HG03571 (cell line): ENCODE measurements around the gene LAMP2.
A peak's percentile ranks its signal among the peaks of the same experiment; 100 is the strongest.
"Not testable (repeated sequence)": the region's sequence is repeated elsewhere in the genome, so short reads cannot be mapped to it uniquely, and the experiment has no call there.

ENCODE experiments used
- ATAC-seq: cut with Tn5 transposase; IDR thresholded peaks from one replicate; pipeline ENCODE4 v1.9.1; 2021; ENCODE audit not compliant: unreplicated experiment

LAMP2 gene

GRCh38 chrX:120468825-120469525, at the start of gene LAMP2:
Gene LAMP2, minus strand, starts transcription at chrX:120469296. Its CDS starts 127 bp downstream, at chrX:120469169.
- peak; percentile 98 for ATAC-seq

DNA sequence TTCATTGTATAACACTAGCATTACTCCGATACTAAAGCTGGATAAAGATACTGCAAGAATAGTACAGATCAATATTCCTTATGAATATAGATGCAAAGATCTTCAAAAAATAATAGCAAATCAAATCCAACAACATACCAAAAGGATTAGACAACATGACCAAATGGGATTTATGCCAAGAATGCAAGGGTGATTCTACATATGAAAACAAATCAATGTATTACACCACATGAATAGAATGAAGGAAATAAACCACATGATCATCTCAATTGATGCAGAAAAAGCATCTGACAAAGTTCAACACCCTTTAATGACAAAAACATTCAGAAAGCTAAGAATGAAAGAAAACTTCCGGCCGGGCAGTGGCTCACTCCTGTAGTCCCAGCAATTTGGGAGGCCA, 48.8 kb upstream of the LAMP2 start:
- ATAC-seq: no peak

DNA sequence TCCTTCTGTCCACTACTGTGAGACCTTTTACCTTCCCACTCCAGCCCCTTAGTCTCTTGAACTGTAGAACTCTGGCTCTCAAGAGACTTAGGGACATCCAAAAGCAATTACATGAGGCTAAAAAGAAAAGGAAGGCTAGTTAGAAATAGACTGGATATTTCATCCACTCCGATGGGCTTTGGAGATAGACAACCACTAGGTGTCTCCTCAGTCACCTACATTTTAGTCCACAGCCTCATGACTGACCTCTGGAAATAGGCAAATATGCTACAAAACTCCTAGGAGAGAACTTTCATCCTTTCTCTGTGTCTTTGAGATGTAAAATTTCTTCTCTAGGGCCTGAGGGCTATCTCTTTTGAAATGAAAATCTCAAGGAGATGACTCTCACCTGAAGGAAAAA, 45.1 kb upstream of the LAMP2 start:
- ATAC-seq: no peak

GRCh38 chrX:120512627-120513026, 43.5 kb upstream of the LAMP2 start:
- ATAC-seq: no peak

DNA sequence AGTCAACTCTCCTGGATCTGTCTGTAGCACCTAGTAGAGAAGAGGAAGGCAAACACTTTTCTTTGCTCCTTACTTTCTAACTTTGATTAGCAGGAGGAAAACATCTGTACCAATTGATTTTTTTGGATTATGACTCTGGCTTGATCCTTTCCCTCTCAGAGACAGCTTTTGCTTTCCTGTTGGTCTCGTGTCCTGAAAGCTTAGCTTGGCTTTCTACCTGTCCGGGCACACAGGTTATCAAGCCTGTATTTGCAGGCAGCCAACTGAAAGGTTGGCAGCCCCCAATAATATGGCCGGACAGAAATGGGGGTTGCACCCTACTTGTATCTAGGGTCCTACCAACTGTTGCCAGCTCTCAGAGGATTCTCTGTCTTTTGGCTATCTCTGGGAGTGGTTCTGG, 43.1 kb upstream of the LAMP2 start:
- no peak for ATAC-seq

- no peak for ATAC-seq
Observed at GRCh38 chrX:120504569-120504968, 35.5 kb upstream of the LAMP2 start.

GRCh38 chrX:120499301-120500072, 30.4 kb upstream of the LAMP2 start:
- ATAC-seq: no peak

DNA sequence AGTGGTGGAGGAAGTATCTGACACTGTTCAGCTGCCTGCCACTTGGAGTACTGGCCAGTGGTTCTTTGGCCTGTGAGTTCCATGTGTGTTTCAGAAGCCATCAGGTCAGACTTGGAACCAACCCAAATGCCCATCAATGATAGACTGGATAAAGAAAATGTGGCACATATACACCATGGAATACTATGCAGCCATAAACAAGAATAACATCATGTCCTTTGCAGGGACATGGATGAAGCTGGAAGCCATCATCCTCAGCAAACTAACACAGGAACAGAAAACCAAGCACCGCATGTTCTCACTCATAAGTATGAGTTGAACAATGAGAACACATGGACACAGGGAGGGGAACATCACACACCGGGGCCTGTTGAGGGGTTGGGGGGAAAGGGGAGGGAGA, 21.0 kb upstream of the LAMP2 start:
- ATAC-seq: not testable (repeated sequence)

DNA sequence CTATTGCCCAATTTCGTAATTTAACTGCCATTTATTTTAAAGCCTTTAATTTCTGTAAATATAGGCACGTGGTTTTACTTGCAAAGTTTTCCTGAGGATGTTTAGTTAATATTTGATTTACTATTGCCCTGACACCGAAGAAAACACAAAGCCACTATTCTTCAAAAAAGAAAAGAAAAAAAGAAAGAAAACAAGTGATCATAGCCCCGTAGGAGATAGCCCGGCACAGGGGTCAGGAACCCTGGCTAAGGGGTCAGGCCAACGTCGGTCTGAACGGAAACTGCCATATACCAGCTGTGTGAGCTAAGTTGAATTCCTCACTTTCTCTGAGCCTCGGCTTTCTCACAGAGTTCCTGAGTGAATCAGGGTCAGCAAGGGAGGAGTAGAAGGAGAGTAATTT, 17.7 kb upstream of the LAMP2 start:
- ATAC-seq: no peak

DNA sequence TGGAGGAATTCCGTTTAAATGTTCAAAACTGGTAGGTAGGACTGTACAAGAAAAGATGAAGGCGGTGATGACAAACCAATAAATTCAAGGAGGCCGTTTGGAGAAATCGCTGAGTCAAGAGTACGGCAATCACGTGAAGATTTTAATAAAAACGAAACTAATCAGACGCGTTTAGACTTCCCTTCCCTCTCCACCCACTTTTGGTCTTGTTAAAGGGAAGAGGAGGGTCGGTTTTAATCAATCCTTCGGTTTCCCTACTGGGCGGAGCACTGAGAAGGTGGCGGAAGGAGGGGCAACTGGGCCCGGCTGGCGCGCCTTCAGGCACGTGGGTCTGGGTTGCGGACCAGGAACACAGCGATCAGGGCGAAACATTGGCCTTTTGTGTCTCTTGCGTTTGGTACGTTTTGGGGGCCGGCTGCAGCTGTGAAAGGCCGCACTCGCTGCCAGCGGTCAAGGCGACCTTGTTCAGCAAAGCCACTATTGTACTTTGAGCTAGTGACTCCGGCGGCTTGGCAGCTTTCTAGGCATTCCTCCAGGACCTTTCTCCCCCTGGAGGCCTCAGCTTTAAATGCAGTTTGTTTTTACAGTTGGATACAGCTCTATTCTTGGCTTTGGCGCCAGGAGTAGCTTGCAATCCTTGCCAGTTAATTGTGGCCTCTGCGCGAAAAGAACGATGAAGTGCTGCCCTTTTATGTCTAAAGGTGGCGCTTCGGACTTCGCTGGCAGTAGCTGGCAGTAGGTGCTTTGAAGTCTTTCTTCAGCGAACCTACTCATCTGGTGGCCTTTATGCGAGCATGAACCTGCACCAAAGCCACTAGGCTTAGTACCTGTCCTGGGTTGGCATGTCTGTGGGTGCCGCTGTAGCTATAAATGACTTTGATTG, 16.8 kb upstream of the LAMP2 start:
- ATAC-seq: peak; percentile 72

- no peak for ATAC-seq
Observed at GRCh38 chrX:120485315-120485637, 16.2 kb upstream of the LAMP2 start.

- ATAC-seq: no peak
Observed at GRCh38 chrX:120477453-120477852, 8.4 kb upstream of the LAMP2 start.

DNA sequence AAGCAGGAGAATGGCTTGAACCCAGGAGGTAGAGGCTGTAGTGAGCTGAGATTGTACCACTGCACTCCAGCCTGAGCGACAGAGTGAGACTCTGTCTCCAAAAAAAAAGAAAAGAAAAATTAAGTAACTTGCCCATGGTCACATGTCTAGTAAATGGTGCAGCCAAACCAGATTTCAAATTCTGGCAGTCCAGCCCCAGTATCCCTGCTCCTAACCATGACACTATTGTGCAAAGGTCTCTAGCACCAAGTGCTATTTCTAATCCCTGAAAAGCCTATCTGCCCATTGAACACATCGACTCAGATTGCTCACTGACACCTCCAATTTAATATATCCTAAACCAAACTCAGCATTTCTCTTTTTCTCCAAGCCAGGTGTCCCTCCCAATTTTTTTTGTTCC, 7.6 kb upstream of the LAMP2 start:
- ATAC-seq: no peak

GRCh38 chrX:120475447-120475846, 6.4 kb upstream of the LAMP2 start:
- not testable (repeated sequence) for ATAC-seq

GRCh38 chrX:120474085-120474484, 5.0 kb upstream of the LAMP2 start:
- no peak for ATAC-seq

DNA sequence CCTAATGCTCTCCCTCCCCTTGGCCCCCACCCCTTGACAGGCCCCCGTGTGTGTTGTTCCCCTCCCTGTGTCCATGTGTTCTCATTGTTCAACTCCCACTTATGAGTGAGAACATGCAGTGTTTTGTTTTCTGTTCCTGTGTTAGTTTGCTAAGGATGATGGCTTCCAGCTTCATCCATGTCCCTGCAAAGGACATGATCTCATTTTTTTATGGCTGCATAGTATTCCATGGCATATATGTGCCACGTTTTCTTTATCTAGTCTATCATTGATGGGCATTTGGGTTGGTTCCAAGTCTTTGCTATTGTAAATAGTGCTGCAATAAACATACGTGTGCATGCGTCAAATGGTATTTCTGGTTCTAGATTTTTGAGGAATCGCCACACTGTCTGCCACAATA, 561 bp upstream of the LAMP2 start:
- ATAC-seq: not testable (repeated sequence)

DNA sequence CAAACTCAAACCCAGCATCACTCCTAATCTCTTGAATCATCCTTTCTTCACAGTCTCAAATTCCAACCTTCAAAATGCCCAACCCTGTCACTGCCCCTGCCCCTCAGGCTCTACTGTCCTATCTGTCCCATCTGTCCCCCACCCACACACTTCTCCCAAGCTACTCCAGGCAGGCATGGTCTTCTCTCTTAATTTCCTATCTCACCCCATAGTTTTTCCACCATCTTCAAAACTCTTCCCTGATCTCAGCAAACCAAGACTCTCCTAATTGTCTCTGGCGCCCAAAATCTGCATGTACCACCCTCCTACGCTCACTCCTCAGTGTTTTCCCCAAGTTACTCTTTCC, 644 bp downstream of the LAMP2 start:
- no peak for ATAC-seq

- ATAC-seq: no peak
Observed at GRCh38 chrX:120468071-120468470, 1.0 kb downstream of the LAMP2 start.

DNA sequence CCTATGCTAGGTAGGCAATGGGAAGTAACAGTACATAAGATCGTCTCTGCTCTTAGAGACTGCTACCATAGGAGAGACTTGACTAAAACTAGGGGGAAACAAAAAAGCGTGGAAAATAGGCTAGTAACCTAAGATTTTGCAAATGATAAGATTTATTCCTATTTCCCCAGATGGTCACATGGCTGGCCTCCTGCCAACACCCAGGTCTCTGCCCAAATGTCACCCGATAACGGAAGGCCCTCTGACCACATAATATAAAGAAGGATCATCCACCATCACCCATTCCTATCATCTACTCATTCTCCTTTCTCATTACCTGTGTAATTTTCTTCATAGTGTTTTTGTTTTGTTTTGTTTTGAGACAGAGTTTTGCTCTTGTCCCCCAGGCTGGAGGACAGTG, 4.7 kb downstream of the LAMP2 start:
- ATAC-seq: no peak

DNA sequence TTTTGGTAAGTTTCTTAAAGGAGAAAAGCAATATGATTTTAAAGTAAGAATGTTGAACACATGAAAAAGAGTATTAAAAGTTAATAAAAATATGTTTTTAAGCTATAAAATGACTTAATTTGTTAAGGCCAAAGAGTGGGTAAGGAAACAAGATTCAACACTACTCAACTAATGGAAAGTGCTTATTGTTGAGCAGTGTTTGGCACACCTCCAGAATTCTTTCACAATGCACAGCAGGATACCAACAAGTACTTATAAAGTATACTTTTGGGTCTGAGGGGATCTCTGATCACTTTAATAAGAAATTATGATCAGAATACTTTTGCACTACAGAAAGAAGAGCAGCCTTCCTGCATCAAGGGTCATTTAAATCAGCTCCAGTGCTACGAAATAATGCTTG, 5.9 kb downstream of the LAMP2 start:
- no peak for ATAC-seq

- ATAC-seq: no peak
Observed at GRCh38 chrX:120462370-120462769, 6.7 kb downstream of the LAMP2 start.

- ATAC-seq: no peak
Observed at GRCh38 chrX:120459309-120459708, 9.8 kb downstream of the LAMP2 start.
